ENCODE measurements around the gene DMD. TPM values are rescaled to one million over a fixed set of nuclear protein-coding genes. Genes with fewer than 3 reads are reported as not detected.

The DMD gene
- total and polyA plus RNA-seq, 2 of the 8 experiments (the other 6 are each of a cell fraction or from before 2014, with no cell fraction given), result 4.8 to 7.4 TPM

DNA sequence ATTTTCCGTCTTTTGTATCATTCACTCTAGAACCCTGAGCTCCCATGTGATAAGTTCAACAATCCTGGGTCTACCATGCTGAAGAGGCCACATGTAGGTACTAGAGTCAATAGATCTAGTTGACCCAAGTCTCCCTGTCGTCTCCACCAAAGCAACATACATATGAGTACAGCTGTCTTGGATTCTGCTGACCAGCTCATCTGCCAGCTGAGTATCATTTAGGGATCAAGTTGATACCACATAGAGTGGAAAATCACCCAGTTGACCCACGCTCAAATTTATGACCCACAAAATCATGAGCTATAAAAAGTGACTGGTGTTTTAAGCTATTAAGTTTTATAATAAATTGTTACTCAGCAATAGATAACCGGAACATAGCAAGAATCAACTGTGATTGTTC, 61.8 kb downstream of the DMD start:
- Histone ChIP-seq H3K23ac (ENCODE audit: insufficient read length) (no peak overlapping the region), H2AK5ac (ENCODE audit: low read depth, low read length) (no peak overlapping the region), H3K4me3 (ENCODE audit: extremely low read depth in 1 of 4, insufficient read depth in 2 of 4, low read depth in 3 of 4, low read length in 4 of 4) (no peak overlapping the region), H4K5ac (ENCODE audit: insufficient read length, low read depth, low read length) (no peak overlapping the region), H3K79me2 (ENCODE audit: control insufficient read depth in 1 of 2, insufficient read depth in 2 of 2, low read length in 2 of 2) (no peaks in the 10 kb centered on the region), H2BK20ac (ENCODE audit: low read length) (no peak overlapping the region), H2BK15ac (ENCODE audit: low read length) (no peak overlapping the region), H2AFZ (ENCODE audit: low read length) (no peak overlapping the region), H2BK5ac (ENCODE audit: low read depth, low read length) (no peak overlapping the region), H3K79me1 (ENCODE audit: low read depth, low read length) (no peaks in the 10 kb centered on the region), H3K4me1 (replicated peaks in 1 of 4; ENCODE audit: control insufficient read depth in 3 of 4, insufficient read depth in 4 of 4, low read length in 3 of 4) (no peaks in the 10 kb centered on the region; a peak in 1 of 7 replicates), H4K91ac (replicated peaks; ENCODE audit: insufficient read length, low read length) (no peak overlapping the region), H3K14ac (ENCODE audit: insufficient read length) (no peak overlapping the region), H3K18ac (ENCODE audit: extremely low read depth, low read length) (no peak overlapping the region), H3K9ac (replicated peaks in 1 of 4; ENCODE audit: extremely low read depth in 1 of 4, low read depth in 3 of 4, low read length in 3 of 4) (no peak overlapping the region), H3K27me3 (replicated peaks in 1 of 4; ENCODE audit: control insufficient read depth in 3 of 4, extremely low read depth in 1 of 4, insufficient read depth in 3 of 4, low read length in 3 of 4) (no peaks in the 10 kb centered on the region), H3K23me2 (ENCODE audit: low read depth, low read length) (no peaks in the 10 kb centered on the region; the same call in 1 of the 2 replicates), H3K56ac (replicated peaks; ENCODE audit: insufficient read length, low read depth, low read length) (no peak overlapping the region), H3K4ac (replicated peaks; ENCODE audit: insufficient read length, low read depth, low read length) (no peak overlapping the region), H2BK12ac (ENCODE audit: low read depth, low read length) (no peak overlapping the region), H2BK120ac (replicated peaks; ENCODE audit: low read depth, low read length) (no peak overlapping the region), H3K9me3 (ENCODE audit: insufficient read depth in 2 of 2, low read depth in 1 of 2, low read length in 1 of 2) (no peaks in the 10 kb centered on the region), H3K4me2 (ENCODE audit: insufficient read depth in 1 of 2, low read depth in 2 of 2, low read length in 2 of 2) (no peak overlapping the region), H3K36me3 (ENCODE audit: control insufficient read depth in 2 of 4, insufficient read depth in 4 of 4, low read length in 3 of 4) (no peaks in the 10 kb centered on the region), H3K27ac (ENCODE audit: low read depth, low read length) (no peak overlapping the region), H4K8ac (ENCODE audit: extremely low read depth, insufficient read depth, low read length) (no peak overlapping the region), H4K20me1 (replicated peaks in 1 of 2; ENCODE audit: control insufficient read depth in 1 of 2, insufficient read depth in 2 of 2, low read length in 2 of 2) (no peaks in the 10 kb centered on the region)
- ChIA-PET CTCF (ENCODE audit: partially characterized antibody) (no interaction called here), POLR2A (ENCODE audit: partially characterized antibody) (no interaction called here)
- 98% methylated on average over 3 of the region's 4 CpGs; no CpG with 5 or more reads in 1 of the 2 experiments for WGBS, 2 experiments (ENCODE audit: extremely low coverage in 1 of 2, insufficient coverage in 1 of 2, insufficient read length in 1 of 2, insufficient replicate concordance in 2 of 2, low coverage in 1 of 2, low lambda C conversion rate in 2 of 2, missing lambda C conversion rate in 1 of 2)
- FAIRE-seq, result no peak
- no peak for DNase-seq (ENCODE audit: low read depth in 1 of 2, low spot score in 2 of 2)
- TF ChIP-seq SP1 (IDR thresholded peaks at IDR 0.05; ENCODE audit: low read depth, low read length), result no peak
- no peak for TF ChIP-seq JUN (IDR thresholded peaks at IDR 0.05; ENCODE audit: low read depth, low read length)
- TF ChIP-seq BRCA1 (IDR thresholded peaks at IDR 0.05; ENCODE audit: low read depth, low read length), result no peak
- TF ChIP-seq TAF1 (IDR thresholded peaks at IDR 0.05; ENCODE audit: low read depth, low read length), result no peak
- no peak for TF ChIP-seq CTCF (IDR thresholded peaks at IDR 0.05; ENCODE audit: control extremely low read depth in 1 of 3, insufficient read depth in 1 of 3, low read depth in 1 of 3, low read length in 3 of 3)
- no peak for TF ChIP-seq SP4 (IDR thresholded peaks at IDR 0.05; ENCODE audit: low read length)
- no peak for TF ChIP-seq NRF1 (IDR thresholded peaks at IDR 0.05; ENCODE audit: low read depth, low read length)
- TF ChIP-seq, protein P1, sequence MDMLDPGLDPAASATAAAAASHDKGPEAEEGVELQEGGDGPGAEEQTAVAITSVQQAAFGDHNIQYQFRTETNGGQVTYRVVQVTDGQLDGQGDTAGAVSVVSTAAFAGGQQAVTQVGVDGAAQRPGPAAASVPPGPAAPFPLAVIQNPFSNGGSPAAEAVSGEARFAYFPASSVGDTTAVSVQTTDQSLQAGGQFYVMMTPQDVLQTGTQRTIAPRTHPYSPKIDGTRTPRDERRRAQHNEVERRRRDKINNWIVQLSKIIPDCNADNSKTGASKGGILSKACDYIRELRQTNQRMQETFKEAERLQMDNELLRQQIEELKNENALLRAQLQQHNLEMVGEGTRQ (IDR thresholded peaks at IDR 0.05; ENCODE audit: low read length), result no peak
- TF ChIP-seq EP300 (IDR thresholded peaks at IDR 0.05; ENCODE audit: borderline replicate concordance in 1 of 2, low read depth in 2 of 2, low read length in 2 of 2), result no peak
- TF ChIP-seq HDAC6 (IDR thresholded peaks at IDR 0.05; ENCODE audit: low read depth, low read length), result no peak
- TF ChIP-seq ZNF274 (IDR thresholded peaks at IDR 0.05; ENCODE audit: borderline replicate concordance, extremely low read depth, low read length), result no peak

Measured in H1 (cell line).